Testis (tissue), 2 donors: ENCODE measurements around the gene DLAT.

Experiments
- POLR2A ChIP-seq: fragments of 450-650 bp; IDR thresholded peaks from one replicate; pipeline ENCODE4 v1.6.1; 2017; ENCODE audit warnings: antibody characterized with exemption, mild to moderate bottlenecking, moderate library complexity
- TF ChIP-seq, protein P1 (sequence below), 3 experiments: fragments of 450-650 bp in 2 of 3; fragments of 200-600 bp in 1 of 3; sonication (generic) in 1 of 3; IDR thresholded peaks; one replicate each; pipeline ENCODE4 v1.5.1; 2016 to 2019; ENCODE audit warnings: antibody characterized with exemption in 3 of 3, mild to moderate bottlenecking in 2 of 3, moderate library complexity in 1 of 3

DNA sequence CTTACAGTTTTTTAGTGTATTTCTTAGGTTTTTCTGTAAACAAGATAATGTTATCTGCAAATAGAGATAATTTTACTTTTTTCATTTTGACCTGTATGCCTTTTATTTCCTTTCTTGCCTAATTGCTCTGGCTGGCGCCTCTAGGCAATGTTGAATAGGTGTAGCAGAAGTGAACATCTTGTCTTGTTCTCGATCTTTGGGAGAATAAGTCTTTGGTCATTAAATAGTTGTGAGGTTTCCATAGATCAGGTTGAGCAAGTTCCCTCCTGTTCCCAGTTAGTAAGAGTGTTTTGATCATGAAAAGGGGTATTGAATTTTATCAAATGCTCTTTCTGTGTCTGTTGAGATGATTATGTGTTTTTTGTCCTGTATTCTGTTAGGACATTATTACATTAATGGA is 24.6 kb downstream of the DLAT start:
- TF ChIP-seq, protein P1, sequence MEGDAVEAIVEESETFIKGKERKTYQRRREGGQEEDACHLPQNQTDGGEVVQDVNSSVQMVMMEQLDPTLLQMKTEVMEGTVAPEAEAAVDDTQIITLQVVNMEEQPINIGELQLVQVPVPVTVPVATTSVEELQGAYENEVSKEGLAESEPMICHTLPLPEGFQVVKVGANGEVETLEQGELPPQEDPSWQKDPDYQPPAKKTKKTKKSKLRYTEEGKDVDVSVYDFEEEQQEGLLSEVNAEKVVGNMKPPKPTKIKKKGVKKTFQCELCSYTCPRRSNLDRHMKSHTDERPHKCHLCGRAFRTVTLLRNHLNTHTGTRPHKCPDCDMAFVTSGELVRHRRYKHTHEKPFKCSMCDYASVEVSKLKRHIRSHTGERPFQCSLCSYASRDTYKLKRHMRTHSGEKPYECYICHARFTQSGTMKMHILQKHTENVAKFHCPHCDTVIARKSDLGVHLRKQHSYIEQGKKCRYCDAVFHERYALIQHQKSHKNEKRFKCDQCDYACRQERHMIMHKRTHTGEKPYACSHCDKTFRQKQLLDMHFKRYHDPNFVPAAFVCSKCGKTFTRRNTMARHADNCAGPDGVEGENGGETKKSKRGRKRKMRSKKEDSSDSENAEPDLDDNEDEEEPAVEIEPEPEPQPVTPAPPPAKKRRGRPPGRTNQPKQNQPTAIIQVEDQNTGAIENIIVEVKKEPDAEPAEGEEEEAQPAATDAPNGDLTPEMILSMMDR (IDR thresholded peaks at IDR 0.05), result no peak
- TF ChIP-seq POLR2A, result no peak
